DND-41 (cell line): ENCODE results near the gene SLC25A13.

Experiments used
- ATAC-seq: fragments of 200-7000 bp; cut with Tn5 transposase; 3 replicates; pipeline ENCODE4 v1.9.1; 2021; ENCODE audit warnings: low read depth; ENCODE audit not compliant: insufficient read depth
- DNase-seq: peaks from one replicate; pipeline ENCODE4 v3.0.0-alpha.2; 2020
- H2AFZ ChIP-seq: 2 replicates; pipeline ENCODE4 v1.6.0; 2012; ENCODE audit warnings: low read depth, low read length
- H3K27ac ChIP-seq: 2 replicates; pipeline ENCODE4 v1.5.1; 2012; ENCODE audit warnings: low read length, inconsistent platforms
- H3K27me3 ChIP-seq: fragments of 200-600 bp; sonication (generic); 2 replicates; pipeline ENCODE4 v1.6.0; 2012; ENCODE audit warnings: low read length, mild to moderate bottlenecking, inconsistent platforms; ENCODE audit not compliant: insufficient read depth, poor library complexity
- H3K36me3 ChIP-seq: 2 replicates; pipeline ENCODE4 v1.5.1; 2012; ENCODE audit warnings: low read length, inconsistent platforms; ENCODE audit not compliant: insufficient read depth
- H3K4me1 ChIP-seq: 2 replicates; pipeline ENCODE4 v1.5.1; 2012; ENCODE audit warnings: mild to moderate bottlenecking, low read length; ENCODE audit not compliant: insufficient read depth
- H3K4me2 ChIP-seq: 2 replicates; pipeline ENCODE4 v1.6.0; 2012; ENCODE audit warnings: mild to moderate bottlenecking, moderate library complexity, low read length, inconsistent platforms; ENCODE audit not compliant: insufficient read depth
- H3K4me3 ChIP-seq, 2 experiments: fragments of 200-600 bp in 1 of 2; shearing (Covaris generic) in 1 of 2; 2 replicates each; pipeline ENCODE4 v1.5.1; 2012 to 2016; ENCODE audit warnings: inconsistent platforms in 2 of 2, low read length in 2 of 2, mild to moderate bottlenecking in 2 of 2, low read depth in 1 of 2, moderate library complexity in 1 of 2
- H3K79me2 ChIP-seq: 2 replicates; pipeline ENCODE4 v1.6.0; 2012; ENCODE audit warnings: low read length, inconsistent platforms; ENCODE audit not compliant: insufficient read depth
- H3K9ac ChIP-seq: 2 replicates; pipeline ENCODE4 v1.6.0; 2012; ENCODE audit warnings: low read depth, mild to moderate bottlenecking, inconsistent platforms, low read length, moderate library complexity
- H3K9me3 ChIP-seq: 2 replicates; pipeline ENCODE4 v1.5.1; 2012; ENCODE audit warnings: low read length, moderate library complexity, mild to moderate bottlenecking, inconsistent platforms; ENCODE audit not compliant: insufficient read depth, severe bottlenecking
- H4K20me1 ChIP-seq: 2 replicates; pipeline ENCODE4 v1.6.0; 2012; ENCODE audit warnings: low read length; ENCODE audit not compliant: insufficient read depth
- EZH2 ChIP-seq: IDR thresholded peaks from 3 replicates; pipeline ENCODE4 v1.6.1; 2012; ENCODE audit warnings: borderline replicate concordance, low read depth, mild to moderate bottlenecking, moderate library complexity, low read length, inconsistent platforms; ENCODE audit not compliant: severe bottlenecking
- TF ChIP-seq, protein P1 (sequence below): IDR thresholded peaks from 2 replicates; pipeline ENCODE4 v1.5.1; 2012; ENCODE audit warnings: borderline replicate concordance, low read length, moderate library complexity, mild to moderate bottlenecking; ENCODE audit not compliant: poor library complexity, severe bottlenecking; ENCODE audit errors: extremely low read depth

Gene SLC25A13

DNA sequence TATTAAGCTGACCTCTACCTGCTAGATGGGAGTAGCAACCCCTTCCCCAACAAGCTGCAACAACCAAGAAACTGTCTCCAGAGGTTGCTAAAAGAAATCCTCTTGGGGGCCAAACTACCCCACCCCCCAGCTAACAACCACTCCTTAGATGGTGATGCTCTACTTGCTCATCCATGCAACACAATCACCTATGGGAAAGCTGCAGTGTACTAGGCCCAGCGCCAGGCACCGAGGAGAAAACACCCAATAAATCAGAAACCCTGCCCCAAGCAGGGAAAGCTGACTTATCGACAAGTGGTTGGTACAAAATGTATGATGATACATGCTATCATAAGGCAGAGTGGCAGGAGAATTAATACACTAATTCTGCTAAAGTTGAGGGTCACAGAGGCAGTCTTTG, 17.3 kb downstream of the SLC25A13 start:
- DNase-seq: no peak

DNA sequence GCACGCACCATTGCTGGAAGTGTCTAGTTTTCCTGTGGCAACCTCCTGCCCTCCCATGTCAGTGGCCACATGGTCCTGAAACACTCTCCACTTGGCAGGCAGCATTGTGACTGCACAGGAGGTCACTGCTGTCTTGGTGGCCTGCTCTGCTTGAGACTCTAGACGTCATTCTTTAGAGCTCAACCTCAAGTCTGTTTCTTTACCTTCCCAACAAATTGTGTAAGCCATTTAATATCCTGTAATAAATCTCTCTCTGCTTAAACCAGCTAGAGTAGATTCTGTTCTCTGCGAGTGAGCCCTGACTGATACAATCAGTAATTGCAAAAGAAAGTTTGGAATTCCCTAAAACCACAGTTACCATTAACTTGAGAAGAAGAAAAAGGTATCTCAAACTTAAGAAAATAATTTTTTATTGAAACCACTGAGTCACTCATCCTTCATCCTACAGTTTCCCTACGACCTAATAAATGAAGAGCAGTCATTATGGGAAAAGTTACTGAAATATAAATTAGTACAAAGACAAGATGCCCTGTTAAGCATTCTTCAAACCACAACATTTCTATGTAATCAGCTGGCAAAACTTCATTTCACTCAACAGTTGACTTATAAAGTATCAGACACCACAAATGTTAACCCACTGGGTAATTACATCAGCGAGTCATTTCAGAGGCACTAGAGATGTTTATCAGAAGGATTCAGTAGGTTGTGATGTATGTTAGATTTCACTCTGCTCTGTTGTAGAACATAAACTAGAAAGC, 18.0 kb downstream of the SLC25A13 start:
- no peaks in the 10 kb centered on the region for H3K9me3 ChIP-seq
- no peak overlapping the region for H3K9ac ChIP-seq
- no peak overlapping the region for H2AFZ ChIP-seq
- no peak overlapping the region for H3K4me2 ChIP-seq
- TF ChIP-seq, protein P1, sequence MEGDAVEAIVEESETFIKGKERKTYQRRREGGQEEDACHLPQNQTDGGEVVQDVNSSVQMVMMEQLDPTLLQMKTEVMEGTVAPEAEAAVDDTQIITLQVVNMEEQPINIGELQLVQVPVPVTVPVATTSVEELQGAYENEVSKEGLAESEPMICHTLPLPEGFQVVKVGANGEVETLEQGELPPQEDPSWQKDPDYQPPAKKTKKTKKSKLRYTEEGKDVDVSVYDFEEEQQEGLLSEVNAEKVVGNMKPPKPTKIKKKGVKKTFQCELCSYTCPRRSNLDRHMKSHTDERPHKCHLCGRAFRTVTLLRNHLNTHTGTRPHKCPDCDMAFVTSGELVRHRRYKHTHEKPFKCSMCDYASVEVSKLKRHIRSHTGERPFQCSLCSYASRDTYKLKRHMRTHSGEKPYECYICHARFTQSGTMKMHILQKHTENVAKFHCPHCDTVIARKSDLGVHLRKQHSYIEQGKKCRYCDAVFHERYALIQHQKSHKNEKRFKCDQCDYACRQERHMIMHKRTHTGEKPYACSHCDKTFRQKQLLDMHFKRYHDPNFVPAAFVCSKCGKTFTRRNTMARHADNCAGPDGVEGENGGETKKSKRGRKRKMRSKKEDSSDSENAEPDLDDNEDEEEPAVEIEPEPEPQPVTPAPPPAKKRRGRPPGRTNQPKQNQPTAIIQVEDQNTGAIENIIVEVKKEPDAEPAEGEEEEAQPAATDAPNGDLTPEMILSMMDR: no peak
- TF ChIP-seq EZH2: no peak
- DNase-seq (no peak), ATAC-seq (no peak)
- H3K36me3 ChIP-seq: no peaks in the 10 kb centered on the region
- no peak overlapping the region for H3K27ac ChIP-seq
- H3K4me3 ChIP-seq: no peak overlapping the region
- no peaks in the 10 kb centered on the region for H3K4me1 ChIP-seq
- no peaks in the 10 kb centered on the region for H3K27me3 ChIP-seq
- no peaks in the 10 kb centered on the region for H3K79me2 ChIP-seq
- H4K20me1 ChIP-seq: no peaks in the 10 kb centered on the region

More for the DNA sequence above, 17.3 kb downstream of the SLC25A13 start:
- Histone ChIP-seq H3K36me3 (no peaks in the 10 kb centered on the region), H3K4me1 (no peaks in the 10 kb centered on the region), H3K9ac (no peak overlapping the region), H3K4me3 (no peak overlapping the region), H3K27me3 (no peaks in the 10 kb centered on the region), H3K79me2 (no peaks in the 10 kb centered on the region), H3K27ac (no peak overlapping the region), H3K4me2 (no peak overlapping the region), H3K9me3 (no peaks in the 10 kb centered on the region), H4K20me1 (no peaks in the 10 kb centered on the region), H2AFZ (no peak overlapping the region)
- TF ChIP-seq EZH2: no peak
- TF ChIP-seq, protein P1: no peak
- ATAC-seq: no peak

DNA sequence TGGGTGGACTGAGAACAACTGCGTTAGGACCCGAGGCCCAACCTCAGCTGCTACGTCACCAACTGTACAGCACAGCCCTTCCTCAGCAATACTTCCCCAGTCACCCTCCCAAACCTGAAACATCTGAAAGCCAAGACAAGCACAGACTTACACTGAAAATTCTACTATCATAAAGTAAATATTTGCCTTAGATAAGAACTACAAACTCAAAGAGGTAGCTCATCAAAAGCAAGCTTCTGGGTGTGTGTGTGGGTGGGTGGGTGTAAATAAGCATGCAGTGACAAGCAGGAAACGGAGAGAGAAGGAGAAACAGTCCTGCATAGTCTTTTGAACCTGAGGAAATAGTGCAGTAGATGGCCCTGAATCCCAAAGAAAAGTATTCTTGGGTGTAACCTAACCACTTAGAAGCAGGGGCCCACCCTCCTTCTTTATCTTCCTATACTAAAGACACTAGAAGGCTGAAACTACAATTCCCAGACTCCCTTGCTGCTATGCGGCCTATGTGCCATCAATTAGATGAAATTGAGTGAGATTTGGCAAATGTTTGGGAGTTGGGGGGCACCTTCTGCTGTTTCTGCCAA, 18.7 kb downstream of the SLC25A13 start:
- Histone ChIP-seq H3K27me3 (no peaks in the 10 kb centered on the region), H3K27ac (no peak overlapping the region), H2AFZ (no peak overlapping the region), H3K4me1 (no peaks in the 10 kb centered on the region), H3K4me2 (no peak overlapping the region), H3K36me3 (no peaks in the 10 kb centered on the region), H3K9me3 (no peaks in the 10 kb centered on the region), H4K20me1 (no peaks in the 10 kb centered on the region), H3K4me3 (no peak overlapping the region), H3K79me2 (no peaks in the 10 kb centered on the region), H3K9ac (no peak overlapping the region)
- no peak for ATAC-seq
- TF ChIP-seq, protein P1: no peak
- TF ChIP-seq EZH2: no peak
- no peak for DNase-seq
